Right lobe of liver (tissue), 6 donors: ENCODE results near the gene TMEM151B. TPM values are rescaled to one million over a fixed set of nuclear protein-coding genes. Genes with fewer than 3 reads are reported as not detected.

Experiments
- ATAC-seq, 4 donors: fragments of 200-7000 bp; cut with Tn5 transposase; one replicate each; pipeline ENCODE4 v1.9.1; 2020; ENCODE audit warnings: mild to moderate bottlenecking in 4 of 4, moderate library complexity in 4 of 4
- DNase-seq, 3 donors: peaks; one replicate each; pipeline ENCODE4 v3.0.0-alpha.2; 2020
- H3K27ac ChIP-seq, 3 donors: fragments of 200-600 bp; one replicate each; pipeline ENCODE4 v1.8.0; 2022
- H3K27me3 ChIP-seq, 2 donors: fragments of 200-600 bp; one replicate each; pipeline ENCODE4 v1.8.0; 2022
- H3K36me3 ChIP-seq, 4 donors: fragments of 200-600 bp; sonication (generic) in 1 of 4; one replicate each; pipeline versions ENCODE4 v1.5.1 to v1.8.0; 2017 to 2022; ENCODE audit warnings: control low read depth in 1 of 4
- H3K4me1 ChIP-seq, 4 donors: fragments of 200-600 bp; sonication (generic) in 1 of 4; one replicate each; pipeline versions ENCODE4 v1.5.1 to v1.8.0; 2017 to 2022; ENCODE audit warnings: control low read depth in 1 of 4
- H3K4me3 ChIP-seq, 3 donors: fragments of 200-600 bp; one replicate each; pipeline ENCODE4 v1.8.0; 2022
- H3K9me3 ChIP-seq, 4 donors: fragments of 200-600 bp; sonication (generic) in 1 of 4; one replicate each; pipeline versions ENCODE4 v1.5.1 to v1.8.0; 2017 to 2022; ENCODE audit warnings: control low read depth in 1 of 4
- CTCF ChIP-seq, 4 donors: fragments of 200-600 bp in 3 of 4; fragments of 450-650 bp in 1 of 4; IDR thresholded peaks; one replicate each; pipeline versions ENCODE4 v1.5.1 to v1.8.0; 2016 to 2022; ENCODE audit warnings: antibody characterized with exemption in 4 of 4, mild to moderate bottlenecking in 2 of 4
- POLR2A ChIP-seq: fragments of 450-650 bp; IDR thresholded peaks from one replicate; pipeline ENCODE4 v1.6.1; 2017; ENCODE audit warnings: antibody characterized with exemption, mild to moderate bottlenecking
- WGBS: methylation state at CpG from one replicate; pipeline ENCODE4 v1.1.6; 2018; ENCODE audit warnings: low coverage, low lambda C conversion rate; ENCODE audit not compliant: insufficient coverage; ENCODE audit errors: missing lambda C conversion rate; 5-methylcytosine and 5-hydroxymethylcytosine counted together
- intact Hi-C, 2 donors: fragments of 100-400 bp; cut with DNase I; formaldehyde crosslinking; loops; one replicate each; pipeline versions ENCODE4 v1.11.2 to v1.14.1; 2022
- total RNA-seq, 6 experiments: library from RNA; depleted of rRNA in 2 of 6; stranded (reverse); fragments of >200 nt in 2 of 6; fragmentation: NEBNext Ultra II Directional in 3 of 6; extraction: Animal tissue kit (Norgen Biotek cat#: 25700) in 3 of 6; gene quantifications; one replicate each; pipeline versions ENCODE4 v1.1.0 to v1.2.4, GENCODE V29; 2016 to 2023
- donor health status: DM: no; HTN: yes; CAD: no.
- donor health status: DM: no; HTN: no; CAD: no.
- donor health status: DM: no; HTN: no; CAD: no.
- donor health status: DM: no; HTN: yes; CAD: no.
- donor health status: DM: no; HTN: yes; CAD: no.

TMEM151B gene
- total RNA-seq, 6 experiments from 2014 or later: not detected

GRCh38 chr6:44225579-44226325 lies 44.5 kb upstream of the TMEM151B start:
- H3K27me3 ChIP-seq: no peaks in the 10 kb centered on the region
- peak overlapping the region in 1 of 3 donors; percentile 77 for H3K27ac ChIP-seq
- H3K4me3 ChIP-seq: peak overlapping the region in 1 of 3 donors; percentile 13
- intact Hi-C loops: no loop called here
- no peaks in the 10 kb centered on the region for H3K9me3 ChIP-seq
- no peaks in the 10 kb centered on the region for H3K36me3 ChIP-seq
- peak in 2 of 4 donors; percentile 7 to 35 for ATAC-seq
- no peak for TF ChIP-seq POLR2A
- TF ChIP-seq CTCF (IDR thresholded peaks at IDR 0.05): peak in 1 of 4 donors; percentile 10
- H3K4me1 ChIP-seq: peaks cover 0 to 92% (median 36%) of the 10 kb centered on the region in 4 donors
- peak in 2 of 3 donors; percentile 79 to 84 for DNase-seq
- WGBS: 38% methylated on average over 7 of the region's 8 CpGs

GRCh38 chr6:44226368-44227147 lies 43.7 kb upstream of the TMEM151B start:
- peak overlapping the region in 2 of 3 donors; percentile 20 to 77 for H3K27ac ChIP-seq

GRCh38 chr6:44227148-44227793 lies 43.0 kb upstream of the TMEM151B start:
- DNase-seq (no peak), ATAC-seq (no peak)
- Histone ChIP-seq H3K27me3 (no peaks in the 10 kb centered on the region), H3K4me1 (peaks cover 0 to 76% (median 28%) of the 10 kb centered on the region in 4 donors), H3K27ac (peak overlapping the region in 2 of 3 donors; percentile 20 to 77), H3K9me3 (no peaks in the 10 kb centered on the region), H3K4me3 (no peak overlapping the region), H3K36me3 (peaks cover 0 to 5% (median 0%) of the 10 kb centered on the region in 4 donors)
- intact Hi-C loops: no loop called here
- TF ChIP-seq POLR2A: no peak
- TF ChIP-seq CTCF (IDR thresholded peaks at IDR 0.05): no peak
- WGBS: 40% methylated on average over 2 of the region's 7 CpGs

More at GRCh38 chr6:44226368-44227147, 43.7 kb upstream of the TMEM151B start:
- TF ChIP-seq CTCF (IDR thresholded peaks at IDR 0.05): no peak
- no peak for TF ChIP-seq POLR2A
- WGBS: 26% methylated on average over 13 of the region's 15 CpGs
- ATAC-seq: no peak
- Histone ChIP-seq H3K4me3 (no peak overlapping the region), H3K4me1 (peaks cover 0 to 84% (median 31%) of the 10 kb centered on the region in 4 donors), H3K27me3 (no peaks in the 10 kb centered on the region), H3K36me3 (no peaks in the 10 kb centered on the region), H3K9me3 (no peaks in the 10 kb centered on the region)
- DNase-seq: no peak
- intact Hi-C loops: no loop called here

- TF ChIP-seq POLR2A (no peak), CTCF (IDR thresholded peaks at IDR 0.05) (no peak)
- Histone ChIP-seq H3K36me3 (peaks cover 0 to 12% (median 0%) of the 10 kb centered on the region in 4 donors), H3K9me3 (no peaks in the 10 kb centered on the region), H3K4me3 (no peak overlapping the region), H3K27me3 (no peaks in the 10 kb centered on the region), H3K27ac (peak overlapping the region in 2 of 3 donors; percentile 32 to 77), H3K4me1 (peaks cover 0 to 76% (median 24%) of the 10 kb centered on the region in 4 donors)
- intact Hi-C loops: no loop called here
- no peak for ATAC-seq
- no peak for DNase-seq
- 95% methylated on average over 5 of the region's 6 CpGs for WGBS
Measured at GRCh38 chr6:44228031-44228430, 42.2 kb upstream of the TMEM151B start.
